Stimulated activated CD4-positive, alpha-beta T cell treated with anti-CD3 and anti-CD28 coated beads, Interleukin-1b, Interleukin-23, amount 100 ng/mL, for 1 hour (primary cell): Measurements from ENCODE around the gene DNAL4.
"Not testable (repeated sequence)": the region's sequence is repeated elsewhere in the genome, so short reads cannot be mapped to it uniquely, and the experiment has no call there.

Experiments
- DNase-seq, 2 donors: peaks; one replicate each; pipeline ENCODE4 v3.0.0-alpha.2; 2020; ENCODE audit warnings: low read depth in 2 of 2

Gene DNAL4

DNA sequence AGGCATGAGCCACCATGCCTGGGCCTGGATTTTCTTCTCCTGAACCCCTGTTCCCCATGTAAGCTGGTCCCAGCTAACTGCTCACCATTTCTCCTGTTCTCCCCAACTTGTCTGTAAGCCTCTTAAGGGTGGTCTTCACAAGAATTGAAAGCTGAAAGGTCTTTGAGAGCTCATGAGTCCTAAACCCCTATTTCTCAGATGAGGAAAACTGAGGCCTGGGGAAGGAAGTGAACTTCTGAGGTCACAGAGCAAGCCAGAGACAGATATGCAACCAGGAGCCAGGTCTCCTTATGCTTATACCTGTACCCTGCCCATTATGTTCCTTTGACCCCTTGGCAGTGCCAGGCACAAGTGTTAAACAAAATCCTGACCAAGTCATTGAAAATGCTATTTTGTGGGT lies 33.6 kb upstream of the DNAL4 start:
- DNase-seq: no peak

DNA sequence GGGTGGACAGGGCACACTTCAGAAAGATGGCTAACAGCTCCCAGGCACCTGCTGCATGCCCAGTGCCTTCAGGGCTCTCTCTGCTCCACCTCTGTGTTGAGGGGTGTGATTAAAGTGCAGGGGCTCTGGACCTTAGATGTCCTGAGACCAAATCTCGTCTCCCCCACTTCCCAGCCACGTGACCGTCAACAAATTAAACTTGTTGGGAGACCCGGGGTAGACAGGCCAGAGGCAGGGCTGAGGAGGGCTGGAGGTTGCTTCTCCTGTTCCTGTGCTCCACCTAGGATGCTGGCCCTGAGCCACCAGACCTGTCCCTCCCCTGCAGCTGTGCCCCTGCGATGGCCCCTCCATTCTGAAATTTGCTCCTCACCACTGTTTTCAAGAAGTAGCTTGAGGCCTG lies 32.9 kb upstream of the DNAL4 start:
- DNase-seq: no peak

DNA sequence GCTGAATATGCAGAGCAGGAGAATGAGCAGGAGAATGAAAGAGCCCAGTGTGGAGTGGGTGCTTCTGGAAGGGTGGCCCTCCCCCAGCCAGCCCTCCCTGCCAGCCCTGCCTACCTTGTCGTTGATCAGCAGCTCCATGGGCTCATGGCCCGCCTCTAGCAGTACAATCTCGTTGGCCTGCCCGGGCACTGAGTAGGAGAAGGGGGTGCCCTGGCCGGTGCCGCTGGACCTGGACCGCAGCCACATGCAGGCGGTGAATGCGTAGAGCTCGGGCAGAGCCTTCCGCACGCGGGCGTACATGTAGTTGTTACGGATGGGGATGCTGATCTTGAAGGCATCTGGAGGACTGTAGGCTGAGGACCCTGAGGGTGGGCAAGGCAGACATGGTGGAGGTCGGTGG lies 32.4 kb upstream of the DNAL4 start:
- no peak for DNase-seq

DNA sequence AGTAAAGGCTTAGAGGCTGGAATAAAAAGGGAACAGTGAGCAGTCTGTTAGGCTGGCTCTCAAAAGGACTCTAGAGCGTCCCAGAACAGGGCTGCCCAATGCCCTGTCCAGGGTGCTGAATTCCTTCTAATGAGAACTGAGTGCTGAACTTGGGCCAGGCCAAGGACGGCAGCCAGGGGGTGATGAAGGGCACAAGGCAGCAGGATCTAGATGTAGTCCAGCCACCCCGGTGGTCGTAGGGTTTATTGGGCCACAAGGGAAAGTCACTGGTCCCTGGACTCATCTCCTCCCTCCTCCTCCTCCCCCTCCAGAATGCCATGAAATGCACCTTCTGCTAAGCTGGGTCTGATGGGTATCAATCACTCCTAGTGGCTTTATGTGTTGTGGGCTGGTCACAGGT lies 30.6 kb upstream of the DNAL4 start:
- DNase-seq: no peak

DNA sequence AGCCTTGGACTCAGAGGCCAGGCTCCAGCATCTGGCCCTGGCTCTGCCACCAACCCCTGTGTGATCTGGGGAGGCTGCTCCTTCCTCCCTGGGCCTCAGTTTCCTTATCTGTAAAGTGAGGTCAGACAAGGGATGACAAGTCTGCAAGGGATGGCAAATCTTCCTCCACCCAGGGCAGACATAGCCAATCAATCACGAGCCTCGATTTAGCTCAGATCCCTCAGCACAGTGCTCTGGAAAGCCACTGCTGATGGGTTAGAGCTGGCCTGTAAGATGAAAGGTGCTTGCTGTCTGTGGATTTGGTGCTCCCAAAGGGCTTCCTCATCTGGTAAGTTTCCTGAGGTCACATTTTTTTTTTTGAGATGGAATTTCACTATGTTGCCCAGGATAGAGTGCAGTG lies 29.7 kb upstream of the DNAL4 start:
- no peak for DNase-seq

DNA sequence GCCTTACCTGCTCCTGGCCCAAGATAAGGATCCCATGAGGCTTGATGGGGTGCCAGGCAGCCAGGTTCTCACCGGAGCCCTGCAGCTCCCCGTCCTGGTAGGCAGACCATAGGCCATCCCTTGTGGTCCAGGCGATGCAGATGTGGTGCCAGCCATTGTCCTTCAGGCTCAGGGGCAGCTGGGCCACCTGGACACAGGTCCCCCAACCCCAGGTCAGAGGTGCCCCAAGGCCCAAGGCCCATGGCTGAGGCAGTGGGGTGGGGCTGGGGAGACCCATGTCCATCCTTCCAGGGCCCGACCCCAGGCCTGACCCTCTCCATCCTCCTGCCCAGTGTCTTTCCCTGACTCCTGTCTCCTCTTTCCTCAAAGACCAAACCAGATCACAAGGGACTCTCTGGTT lies 29.1 kb upstream of the DNAL4 start:
- DNase-seq: no peak

DNA sequence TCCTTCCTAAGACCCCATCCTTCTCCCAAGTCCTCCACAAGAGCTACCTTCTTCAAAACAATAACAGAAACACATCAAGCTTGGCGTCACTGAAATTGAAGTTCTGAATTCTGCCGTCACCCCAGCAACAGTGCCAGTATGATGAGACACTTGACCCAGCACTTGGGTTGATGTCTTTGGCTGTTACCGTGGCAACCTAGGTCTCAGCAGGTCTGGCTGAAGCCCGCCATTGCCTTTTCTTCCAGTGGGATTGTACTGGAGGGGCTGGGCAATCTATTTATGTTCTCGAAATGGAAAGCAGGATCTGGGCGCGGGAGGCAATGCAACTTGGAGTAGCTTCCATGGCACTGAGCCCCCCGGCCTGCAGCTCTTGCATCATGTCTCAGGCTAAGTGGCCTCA lies 26.1 kb upstream of the DNAL4 start:
- no peak for DNase-seq

DNA sequence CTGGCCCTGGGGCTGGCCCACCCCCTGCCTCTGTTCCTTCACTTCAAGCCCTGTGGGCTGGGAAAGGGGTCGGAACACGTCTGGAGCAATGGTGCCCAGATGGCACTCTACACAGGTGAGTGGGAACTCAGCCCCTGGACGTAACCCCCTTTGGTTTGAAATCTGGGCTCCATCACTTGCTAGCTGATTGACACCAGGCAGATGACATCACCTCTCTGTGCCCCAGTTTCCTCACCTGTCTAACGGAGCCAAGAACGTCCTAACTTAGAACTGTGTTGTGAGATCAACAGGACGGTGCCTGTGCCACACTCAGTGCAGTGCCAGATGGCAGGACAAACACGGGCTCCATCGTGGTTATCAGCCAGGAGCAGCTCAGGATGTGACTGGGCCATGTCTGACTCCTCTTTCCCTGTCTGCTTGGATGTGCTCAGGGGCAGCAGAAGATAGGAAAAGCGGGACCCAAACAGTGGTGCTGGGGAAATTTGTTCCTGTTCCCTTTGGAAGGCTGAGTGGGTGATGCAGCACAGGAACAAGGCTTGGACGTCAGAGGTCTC lies 25.5 kb upstream of the DNAL4 start:
- DNase-seq: no peak

DNA sequence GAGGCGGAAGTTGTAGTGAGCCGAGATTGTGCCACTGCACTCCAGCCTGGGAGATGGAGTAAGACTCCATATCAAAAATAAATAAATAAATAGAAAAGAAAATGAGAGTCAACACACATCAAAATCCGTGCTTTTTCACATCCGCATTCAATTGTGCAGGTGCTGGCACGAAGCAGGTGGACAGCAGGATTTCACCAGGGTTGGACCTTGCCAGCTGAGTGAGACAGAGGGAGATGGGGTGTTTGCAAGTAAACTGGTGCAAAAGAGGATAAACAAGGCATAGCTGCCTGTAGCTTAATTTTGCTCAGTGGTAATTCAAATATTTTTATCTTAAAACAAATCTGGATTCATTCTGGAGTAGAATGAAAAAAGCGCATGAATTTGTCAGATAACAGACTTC lies 23.3 kb upstream of the DNAL4 start:
- DNase-seq: no peak

DNA sequence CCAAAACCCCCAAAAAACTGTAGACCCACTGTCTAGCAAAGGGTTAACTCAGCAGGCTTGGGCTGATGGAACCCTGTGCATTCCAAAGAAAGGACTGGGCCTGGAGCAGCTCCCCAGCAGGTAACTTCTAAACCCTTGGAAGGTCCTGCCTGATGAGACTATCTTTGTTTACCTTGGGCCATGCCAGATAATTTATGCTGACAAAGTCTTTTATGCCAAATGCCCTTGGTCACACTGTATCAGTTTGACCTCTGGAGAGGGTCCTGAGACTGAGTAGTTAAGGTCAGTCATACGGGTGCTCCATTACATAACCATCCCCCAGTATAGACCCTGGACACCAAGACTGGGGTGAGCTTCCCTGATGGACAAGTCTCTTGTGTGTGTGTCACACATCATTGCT lies 21.9 kb upstream of the DNAL4 start:
- no peak for DNase-seq

DNA sequence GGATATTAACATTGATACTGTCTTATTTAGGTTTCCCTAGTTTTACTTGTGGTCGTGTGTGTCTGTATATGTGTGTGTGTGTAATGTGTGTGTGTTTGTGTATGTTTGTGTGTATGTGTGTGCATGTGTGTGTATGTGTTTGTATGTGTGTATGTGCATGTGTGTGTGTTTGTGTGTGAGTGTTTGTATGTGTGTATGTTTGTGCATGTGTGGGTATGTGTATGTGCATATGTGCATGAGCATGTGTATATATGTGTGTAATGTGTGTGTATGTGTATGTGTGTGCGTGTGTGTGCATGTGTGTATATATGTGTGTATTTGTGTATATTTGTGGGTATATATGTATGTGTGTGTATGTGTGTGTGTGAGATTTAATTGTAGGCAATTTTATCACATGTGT lies 17.3 kb upstream of the DNAL4 start:
- DNase-seq: no peak

DNA sequence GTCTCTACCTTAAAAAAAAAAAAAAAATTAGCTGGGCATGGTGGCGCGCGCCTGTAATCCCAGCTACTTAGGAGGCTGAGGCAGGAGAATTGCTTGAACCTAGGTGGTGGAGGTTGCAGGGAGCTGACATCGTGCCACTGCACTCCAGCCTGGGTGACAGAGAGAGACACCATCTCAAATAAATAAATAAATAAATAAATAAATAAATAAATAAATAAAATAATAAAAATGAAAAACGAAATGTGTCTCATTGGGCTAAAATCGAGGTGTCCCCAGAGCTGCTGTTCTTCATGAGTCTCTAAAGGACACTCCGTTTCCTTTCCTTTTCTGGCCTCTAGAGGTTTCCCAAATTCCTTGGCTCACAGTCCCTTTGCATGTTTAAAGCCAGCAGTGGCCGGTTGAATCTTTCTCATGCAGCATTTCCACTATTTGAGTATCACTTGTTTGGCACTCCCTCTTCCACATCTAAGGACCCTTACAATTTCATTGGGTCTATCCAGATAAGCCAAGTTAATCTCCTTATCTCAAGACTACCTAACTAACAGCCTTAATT lies 11.2 kb upstream of the DNAL4 start:
- not testable (repeated sequence) for DNase-seq

DNA sequence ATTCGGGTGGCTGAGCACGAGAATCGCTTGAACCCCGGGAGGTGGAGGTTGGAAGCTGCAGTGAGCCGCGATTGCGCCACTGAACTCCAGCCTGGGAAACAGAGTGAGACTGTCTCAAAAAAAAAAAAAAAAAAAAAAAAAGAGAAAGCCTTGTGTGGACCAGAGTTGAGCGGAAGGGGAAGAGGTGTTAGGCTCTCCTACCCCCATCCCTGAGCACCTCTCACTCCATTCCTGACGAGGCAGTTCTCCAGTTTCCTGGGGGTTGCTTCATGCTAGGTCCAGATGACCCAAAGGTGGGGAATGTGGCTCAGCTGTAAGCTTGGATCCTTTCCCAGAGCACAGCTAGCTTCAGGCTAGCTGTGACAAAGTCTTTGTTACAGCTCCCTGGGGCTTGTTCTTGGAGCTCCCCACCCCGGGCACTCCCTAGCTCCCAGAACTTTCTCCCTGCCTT lies 8.8 kb upstream of the DNAL4 start:
- DNase-seq: no peak

DNA sequence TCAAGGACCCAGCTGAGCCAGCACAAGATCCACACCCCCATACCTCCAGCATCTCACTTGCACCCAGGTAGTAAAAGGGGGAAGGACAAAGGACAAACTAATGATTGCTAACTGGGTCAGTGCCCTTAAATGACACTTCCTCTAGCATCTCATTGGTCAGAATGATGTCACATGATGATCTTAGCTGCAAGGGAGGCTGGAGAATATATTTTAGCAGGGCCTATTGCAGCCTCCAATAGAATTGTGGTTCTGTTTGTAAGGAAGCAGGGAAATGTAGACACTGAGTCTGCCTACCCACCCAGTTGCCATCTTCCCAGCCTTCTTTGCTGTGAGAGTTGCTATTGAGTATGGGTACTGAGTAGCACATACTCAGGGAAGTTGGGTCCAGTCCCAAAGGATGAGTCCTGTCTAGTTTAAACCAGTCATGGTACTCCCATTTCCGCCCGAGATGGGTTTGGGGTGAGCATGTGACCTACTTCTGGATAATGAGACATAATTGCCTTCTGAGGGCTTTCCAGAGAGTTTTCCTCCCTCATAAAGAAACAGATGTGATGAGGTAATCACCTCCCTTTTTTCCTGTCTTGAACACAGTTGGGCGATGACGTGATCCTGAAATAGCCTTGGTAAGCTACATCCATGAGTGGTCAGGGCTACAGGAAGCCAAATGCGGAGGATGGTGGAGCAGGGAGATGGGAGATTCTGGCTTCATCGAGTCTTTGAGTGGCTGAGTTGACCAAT lies 5.5 kb upstream of the DNAL4 start:
- no peak for DNase-seq

DNA sequence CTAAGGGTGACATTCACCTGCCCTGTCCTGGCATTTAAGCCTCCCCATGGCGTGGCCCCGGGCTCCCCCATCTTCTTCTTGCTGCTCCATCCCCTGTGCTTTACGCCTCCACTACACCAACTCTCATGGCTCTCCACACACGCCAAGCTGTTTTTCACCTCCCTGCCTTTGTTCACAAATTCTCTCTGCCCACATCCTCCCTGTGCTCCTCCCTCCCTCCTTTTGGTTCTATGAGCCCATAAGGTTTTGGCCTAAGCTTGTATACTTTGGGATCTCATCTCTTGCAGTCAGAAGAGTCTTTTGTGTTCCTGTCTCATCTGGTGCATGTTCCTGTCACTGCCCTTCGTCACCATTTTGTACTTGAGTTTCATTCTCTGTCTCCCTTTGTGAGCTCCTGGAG lies 4.6 kb upstream of the DNAL4 start:
- DNase-seq: no peak

DNA sequence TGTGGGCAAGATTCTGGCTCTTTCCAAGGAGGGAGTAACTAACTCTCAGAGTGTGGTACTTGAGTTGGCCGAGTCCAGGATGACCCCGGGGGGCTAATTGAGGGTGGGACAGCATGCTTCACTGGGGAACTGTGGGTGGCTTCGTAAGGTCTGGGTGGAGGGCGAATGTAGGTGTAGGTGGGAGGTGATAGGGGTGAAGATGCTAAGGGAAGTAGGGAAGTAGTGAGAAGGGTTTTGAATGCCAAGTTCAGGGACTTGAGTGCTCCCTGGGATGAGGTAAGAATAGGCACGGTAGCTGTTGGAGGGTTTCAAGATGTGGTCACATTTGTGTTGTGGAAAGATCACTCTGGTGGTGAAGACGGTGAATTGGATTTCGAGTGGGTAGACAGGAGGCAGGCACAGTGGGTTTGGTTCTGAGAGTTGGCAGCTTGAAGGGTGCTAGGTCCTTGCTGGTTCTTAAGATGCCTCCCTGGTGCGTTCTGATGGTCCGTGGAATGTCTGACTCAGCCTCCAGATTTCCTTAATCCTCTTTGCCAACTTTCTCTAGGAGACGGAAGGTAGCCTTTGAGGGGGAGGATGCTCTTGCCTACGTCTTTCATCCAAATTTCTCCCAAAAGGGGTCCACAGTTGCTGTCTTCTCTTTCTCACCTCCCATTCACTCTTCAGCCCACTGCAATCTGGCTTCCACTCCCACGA lies 2.5 kb upstream of the DNAL4 start:
- DNase-seq: no peak

DNA sequence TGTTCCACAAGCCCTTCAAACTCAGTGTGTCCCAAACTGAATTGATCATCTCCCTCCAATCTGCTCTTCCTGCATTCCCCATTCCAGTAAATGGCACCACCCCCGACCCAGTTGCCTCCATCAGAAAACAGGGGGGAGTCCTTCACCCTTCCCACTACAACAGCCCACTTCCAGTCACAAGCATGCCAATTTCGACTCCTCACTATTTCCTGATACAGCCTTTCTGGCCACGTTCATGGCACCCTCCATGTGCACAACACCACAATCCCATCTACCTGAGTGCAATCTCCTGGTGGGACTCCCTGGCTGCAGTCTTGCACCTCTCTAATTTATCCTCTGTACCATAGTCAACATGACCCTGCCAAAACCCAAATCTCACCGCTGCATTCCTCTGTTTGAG lies 1.6 kb upstream of the DNAL4 start:
- DNase-seq: no peak

DNA sequence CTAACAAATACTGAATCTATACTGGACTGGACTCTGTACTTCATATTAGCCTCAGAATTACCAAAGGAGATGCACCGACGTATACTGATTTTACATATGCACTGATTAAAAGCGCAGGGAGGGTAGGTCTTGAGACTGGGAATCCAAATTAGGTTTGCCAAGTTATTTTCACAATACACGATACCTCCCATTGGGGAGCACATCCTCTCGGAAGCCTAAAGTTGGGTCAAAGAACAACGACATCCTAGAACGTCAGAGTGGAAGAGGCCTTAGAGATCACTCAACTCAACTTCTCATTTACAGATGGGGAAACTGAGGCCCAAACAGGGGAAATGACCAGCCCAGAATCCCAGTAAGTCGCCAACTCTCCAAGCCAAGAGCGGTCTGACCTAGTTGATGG lies 626 bp downstream of the DNAL4 start:
- no peak for DNase-seq

DNA sequence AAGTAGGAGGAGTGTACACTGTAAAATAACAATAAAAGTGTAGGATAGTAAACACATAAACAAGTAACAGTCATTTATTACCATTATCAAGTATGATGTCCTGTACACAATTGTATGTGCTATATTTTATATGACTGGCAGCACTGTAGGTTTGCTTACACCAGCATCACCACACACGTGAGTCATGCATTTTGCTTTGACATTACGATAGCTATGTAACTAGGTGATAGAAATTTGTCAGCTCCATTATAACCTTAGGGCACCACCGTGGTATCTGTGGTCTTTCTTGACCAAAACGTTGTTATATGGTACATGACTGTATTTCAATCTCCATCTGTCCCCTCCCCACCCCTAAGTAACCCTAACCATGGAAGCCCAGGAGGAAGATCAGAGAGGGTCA lies 1.1 kb downstream of the DNAL4 start:
- DNase-seq: no peak

DNA sequence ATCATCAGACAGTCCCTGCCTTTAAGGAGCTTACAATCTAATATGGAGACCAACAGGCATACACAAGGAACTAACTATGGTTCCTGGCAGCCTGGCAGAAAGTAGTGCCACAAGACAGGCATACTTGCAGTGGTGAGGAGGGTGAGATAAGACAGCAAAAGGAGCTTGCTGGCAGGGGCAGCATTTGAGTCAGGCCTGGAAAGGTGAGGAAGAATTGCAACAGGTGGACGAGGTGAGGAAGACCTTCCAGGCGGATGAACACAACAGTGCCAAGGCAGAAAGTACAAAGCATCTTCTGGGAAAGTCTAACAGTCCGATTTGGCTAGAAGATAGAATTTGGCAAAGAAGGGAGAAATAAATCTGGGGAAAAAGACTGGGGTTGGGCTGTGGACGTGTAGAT lies 4.3 kb downstream of the DNAL4 start:
- DNase-seq: no peak

DNA sequence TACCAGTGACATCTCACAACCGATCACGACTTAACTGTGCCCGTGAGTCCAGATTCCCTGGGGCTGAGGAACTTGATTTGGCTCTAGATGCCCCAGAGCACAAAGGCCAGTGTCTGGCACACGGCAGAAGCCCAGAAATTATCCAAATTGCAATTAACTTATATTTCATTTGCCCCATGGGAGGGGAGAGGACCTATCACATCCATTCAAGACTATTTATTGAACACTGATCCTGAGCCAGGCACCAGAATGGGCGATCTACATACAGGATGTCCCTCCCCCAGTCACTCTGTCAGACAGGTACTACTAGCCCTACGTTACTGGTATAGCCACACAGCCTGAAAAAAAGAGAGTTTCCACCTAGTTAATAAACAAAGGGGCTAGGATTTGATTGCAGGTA lies 5.1 kb downstream of the DNAL4 start:
- no peak for DNase-seq

DNA sequence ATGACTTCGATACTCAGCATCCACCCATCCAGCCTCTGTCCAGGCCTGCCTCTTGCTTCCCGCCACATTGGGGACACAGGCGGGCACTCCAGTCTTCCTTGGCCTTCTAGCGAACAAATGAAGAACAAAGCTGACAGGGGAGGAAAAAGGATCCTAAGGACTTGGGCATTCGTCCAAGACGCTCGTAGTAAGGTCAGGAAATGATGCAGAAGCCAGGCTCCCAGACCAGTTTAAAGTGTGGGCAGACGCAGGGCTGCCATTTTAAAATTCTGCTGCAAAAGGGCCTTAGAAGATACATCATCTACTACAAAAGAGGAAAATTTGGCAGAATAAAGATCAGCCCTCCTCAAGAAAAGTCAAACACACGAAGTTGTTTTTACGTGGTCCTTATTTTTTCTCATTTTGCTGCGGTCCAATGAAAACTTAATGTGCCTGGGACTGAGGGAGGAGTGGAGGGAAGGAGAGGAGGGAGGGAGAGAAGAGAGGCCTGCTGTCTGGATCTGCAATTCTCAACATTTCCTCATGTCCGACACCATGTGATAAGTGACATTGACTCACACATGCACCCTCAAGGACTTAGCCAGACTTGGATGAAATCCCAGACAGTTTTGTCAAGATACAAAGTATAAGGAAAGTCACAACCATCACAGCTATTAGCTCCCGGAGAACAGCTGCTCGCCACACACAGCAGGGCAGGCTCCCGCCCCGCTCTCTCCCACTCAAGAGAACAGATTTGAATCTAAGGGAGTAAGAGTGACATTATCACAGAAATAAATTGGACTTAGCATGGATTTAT lies 5.7 kb downstream of the DNAL4 start:
- DNase-seq: no peak
